Measurements from ENCODE around the gene NFKBIA.
"Not testable (repeated sequence)": the region's sequence is repeated elsewhere in the genome, so short reads cannot be mapped to it uniquely, and the experiment has no call there.

NFKBIA gene

DNA sequence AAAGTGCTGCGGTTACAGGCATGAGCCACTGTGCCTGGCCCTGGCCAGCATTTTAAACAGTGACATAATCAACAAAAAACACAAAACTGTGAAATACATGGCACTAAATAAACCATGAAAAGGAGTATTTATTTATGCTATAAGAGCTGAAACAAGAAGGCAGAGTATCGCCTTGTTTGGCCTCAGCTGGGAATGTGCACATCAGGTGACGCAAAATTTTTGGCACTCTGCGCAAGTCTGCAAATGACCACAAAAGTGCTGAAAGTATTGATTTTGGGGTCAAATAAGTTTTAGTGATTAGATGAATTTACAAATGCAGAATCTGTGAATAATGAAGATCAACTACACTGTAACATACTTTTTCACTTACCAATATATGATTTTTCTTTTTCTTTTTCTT lies 36.6 kb upstream of the NFKBIA start:
- Histone ChIP-seq H3K27me3 (ENCODE audit: insufficient read depth, poor library complexity, severe bottlenecking) (no peaks in the 10 kb centered on the region), H3K27ac (replicated peaks) (no peak overlapping the region), H3K4me3 (replicated peaks; ENCODE audit: insufficient read depth, low read length) (no peak overlapping the region)
- DNase-seq (ENCODE audit: low read depth in 1 of 2, low spot score in 1 of 2) = no peak
- TF ChIP-seq POLR2AphosphoS5 (IDR thresholded peaks at IDR 0.05; ENCODE audit: low read depth) (no peak), REST (IDR thresholded peaks at IDR 0.05; ENCODE audit: insufficient replicate concordance, low read depth) (no peak), SPI1 (IDR thresholded peaks at IDR 0.05; ENCODE audit: borderline replicate concordance, low read depth) (no peak), GABPA (IDR thresholded peaks at IDR 0.05; ENCODE audit: low read depth) (no peak), CTCF (IDR thresholded peaks at IDR 0.05; ENCODE audit: insufficient read depth, low read length) (no peak)

DNA sequence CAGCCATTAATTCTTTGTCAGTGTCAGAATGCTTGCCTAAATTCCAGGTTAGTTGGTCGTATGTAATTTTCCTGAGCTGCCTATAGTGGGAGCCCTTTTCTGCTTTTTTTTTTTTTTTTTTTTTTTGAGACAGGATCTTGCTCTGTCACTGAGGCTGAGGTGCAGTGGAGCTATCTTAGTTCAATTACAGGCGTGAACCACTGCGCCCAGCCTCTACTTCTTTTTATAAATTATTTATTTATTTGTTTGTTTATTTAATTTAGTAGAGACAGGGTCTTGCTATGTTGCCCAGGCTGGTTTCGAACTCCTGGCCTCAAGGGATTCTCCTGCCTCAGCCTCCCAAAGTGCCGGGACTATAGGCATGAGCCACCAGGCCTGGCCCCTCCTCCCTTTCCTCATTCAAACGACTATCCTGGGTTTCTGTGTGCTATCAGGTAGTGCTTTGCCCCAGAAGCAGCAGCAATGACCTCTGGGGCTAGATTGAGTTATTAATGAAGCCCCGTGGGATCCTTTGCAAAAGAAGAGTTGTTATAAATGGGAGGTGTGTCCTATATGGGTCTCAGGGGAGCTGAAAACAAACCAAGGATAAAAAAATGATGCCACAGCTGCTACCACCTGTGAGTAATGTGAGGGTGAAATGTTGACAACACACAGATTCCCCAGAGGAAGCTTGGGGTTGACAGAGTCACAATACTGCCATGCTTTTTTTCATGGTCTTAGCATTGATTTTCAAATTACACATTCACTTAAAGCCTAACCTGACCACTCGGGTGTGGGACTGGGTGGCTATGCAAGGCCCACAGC lies 34.6 kb upstream of the NFKBIA start:
- Histone ChIP-seq H3K27ac (replicated peaks) (no peak overlapping the region), H3K4me3 (replicated peaks; ENCODE audit: insufficient read depth, low read length) (no peak overlapping the region), H3K27me3 (ENCODE audit: insufficient read depth, poor library complexity, severe bottlenecking) (no peaks in the 10 kb centered on the region)
- DNase-seq (ENCODE audit: low read depth in 1 of 2, low spot score in 1 of 2) = no peak
- TF ChIP-seq POLR2AphosphoS5 (IDR thresholded peaks at IDR 0.05; ENCODE audit: low read depth) (no peak), CTCF (IDR thresholded peaks at IDR 0.05; ENCODE audit: insufficient read depth, low read length) (peak; percentile 21), SPI1 (IDR thresholded peaks at IDR 0.05; ENCODE audit: borderline replicate concordance, low read depth) (no peak), REST (IDR thresholded peaks at IDR 0.05; ENCODE audit: insufficient replicate concordance, low read depth) (no peak)

GRCh38 chr14:35438492-35438891 lies 33.9 kb upstream of the NFKBIA start:
- not testable (repeated sequence) for DNase-seq (ENCODE audit: low read depth in 1 of 2, low spot score in 1 of 2); H3K27me3 ChIP-seq (ENCODE audit: insufficient read depth, poor library complexity, severe bottlenecking); H3K27ac ChIP-seq (replicated peaks); H3K4me3 ChIP-seq (replicated peaks; ENCODE audit: insufficient read depth, low read length)

DNA sequence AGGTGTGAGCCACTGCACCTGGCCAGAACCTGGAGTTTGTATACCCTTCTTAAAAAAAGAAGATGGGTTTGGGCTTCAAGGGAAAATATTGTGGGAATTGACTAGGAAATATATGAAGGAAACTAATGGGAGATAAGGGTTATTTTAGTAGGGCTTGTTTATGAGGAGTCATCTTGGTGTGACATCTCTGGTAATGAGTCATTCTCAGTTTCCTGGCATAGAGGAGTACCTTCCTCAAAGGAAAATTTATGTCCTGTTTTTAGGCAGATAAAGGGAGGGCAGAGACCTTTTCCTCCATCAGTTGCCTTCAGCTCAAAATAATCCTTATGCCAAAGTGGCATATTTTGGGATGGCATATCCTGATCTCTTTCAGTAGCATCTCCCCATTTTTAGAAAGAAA lies 30.6 kb upstream of the NFKBIA start:
- H3K27ac ChIP-seq (replicated peaks) = no peak overlapping the region
- TF ChIP-seq SPI1 (IDR thresholded peaks at IDR 0.05; ENCODE audit: borderline replicate concordance, low read depth) (no peak), REST (IDR thresholded peaks at IDR 0.05; ENCODE audit: insufficient replicate concordance, low read depth) (no peak), CTCF (IDR thresholded peaks at IDR 0.05; ENCODE audit: insufficient read depth, low read length) (no peak), GABPA (IDR thresholded peaks at IDR 0.05; ENCODE audit: low read depth) (no peak), POLR2AphosphoS5 (IDR thresholded peaks at IDR 0.05; ENCODE audit: low read depth) (no peak)
- DNase-seq (ENCODE audit: low read depth in 1 of 2, low spot score in 1 of 2) = no peak
- H3K27me3 ChIP-seq (ENCODE audit: insufficient read depth, poor library complexity, severe bottlenecking) = no peaks in the 10 kb centered on the region
- H3K4me3 ChIP-seq (replicated peaks; ENCODE audit: insufficient read depth, low read length) = no peak overlapping the region

All from HL-60 (cell line).